Bronchial epithelial cell (primary cell): ENCODE measurements around the gene LSM11. TPM values are rescaled to one million over a fixed set of nuclear protein-coding genes. Genes with fewer than 3 reads are reported as not detected.

ENCODE experiments used
- DNase-seq: peaks from one replicate; pipeline ENCODE4 v3.0.0-alpha.2; 2010; ENCODE audit warnings: low read depth
- FAIRE-seq: peaks from 2 replicates; lab custom pipeline; 2011; peaks lifted over from hg19 to GRCh38; lab: Jason Lieb, UNC
- H3K27me3 ChIP-seq: 2 replicates; pipeline ENCODE4 v1.5.1; 2011; ENCODE audit warnings: low read length; ENCODE audit not compliant: control insufficient read depth, insufficient read depth
- H3K36me3 ChIP-seq: 2 replicates; pipeline ENCODE4 v1.5.1; 2011; ENCODE audit warnings: low read length; ENCODE audit not compliant: control insufficient read depth, insufficient read depth
- H3K4me3 ChIP-seq: 2 replicates; pipeline ENCODE4 v1.5.1; 2011; ENCODE audit warnings: mild to moderate bottlenecking, low read depth, low read length, control low read depth
- total RNA-seq: library from RNA; depleted of rRNA; stranded (reverse); fragments of >200 nt; gene quantifications from 2 replicates; pipeline ENCODE4 v1.2.1, GENCODE V29; 2014
- TF ChIP-seq, protein P1 (sequence below): IDR thresholded peaks from 2 replicates; pipeline ENCODE4 v1.5.1; 2011; ENCODE audit warnings: mild to moderate bottlenecking, moderate library complexity, low read length, control low read depth, inconsistent platforms; ENCODE audit not compliant: insufficient read depth, severe bottlenecking

The LSM11 gene
- total RNA-seq, 1 donor from 2014 or later: 4.5 TPM

DNA sequence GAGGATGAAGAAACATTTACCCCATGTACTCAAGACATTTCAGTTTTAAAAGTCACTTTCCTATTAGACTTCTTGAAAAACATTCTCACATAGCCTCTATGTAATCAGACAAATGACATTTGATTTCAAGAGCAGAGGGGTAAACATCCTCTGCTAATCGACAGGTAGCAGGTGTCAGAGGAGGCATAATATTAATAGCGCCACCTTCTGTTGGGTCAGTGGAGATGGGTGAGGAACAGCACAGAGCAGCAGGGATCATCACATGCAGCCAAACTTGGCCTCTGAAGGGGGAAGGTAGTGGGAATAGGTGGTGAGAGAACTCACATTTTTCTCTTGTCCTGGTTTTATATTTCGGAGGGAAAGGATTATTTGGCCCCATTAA lies 3.3 kb upstream of the LSM11 start:
- no peaks in the 10 kb centered on the region for H3K27me3 ChIP-seq
- TF ChIP-seq, protein P1, sequence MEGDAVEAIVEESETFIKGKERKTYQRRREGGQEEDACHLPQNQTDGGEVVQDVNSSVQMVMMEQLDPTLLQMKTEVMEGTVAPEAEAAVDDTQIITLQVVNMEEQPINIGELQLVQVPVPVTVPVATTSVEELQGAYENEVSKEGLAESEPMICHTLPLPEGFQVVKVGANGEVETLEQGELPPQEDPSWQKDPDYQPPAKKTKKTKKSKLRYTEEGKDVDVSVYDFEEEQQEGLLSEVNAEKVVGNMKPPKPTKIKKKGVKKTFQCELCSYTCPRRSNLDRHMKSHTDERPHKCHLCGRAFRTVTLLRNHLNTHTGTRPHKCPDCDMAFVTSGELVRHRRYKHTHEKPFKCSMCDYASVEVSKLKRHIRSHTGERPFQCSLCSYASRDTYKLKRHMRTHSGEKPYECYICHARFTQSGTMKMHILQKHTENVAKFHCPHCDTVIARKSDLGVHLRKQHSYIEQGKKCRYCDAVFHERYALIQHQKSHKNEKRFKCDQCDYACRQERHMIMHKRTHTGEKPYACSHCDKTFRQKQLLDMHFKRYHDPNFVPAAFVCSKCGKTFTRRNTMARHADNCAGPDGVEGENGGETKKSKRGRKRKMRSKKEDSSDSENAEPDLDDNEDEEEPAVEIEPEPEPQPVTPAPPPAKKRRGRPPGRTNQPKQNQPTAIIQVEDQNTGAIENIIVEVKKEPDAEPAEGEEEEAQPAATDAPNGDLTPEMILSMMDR: peak; percentile 61
- H3K4me3 ChIP-seq: no peak overlapping the region
- H3K36me3 ChIP-seq: peaks cover 5% of the 10 kb centered on the region
- FAIRE-seq: no peak
- peak; percentile 37 for DNase-seq

DNA sequence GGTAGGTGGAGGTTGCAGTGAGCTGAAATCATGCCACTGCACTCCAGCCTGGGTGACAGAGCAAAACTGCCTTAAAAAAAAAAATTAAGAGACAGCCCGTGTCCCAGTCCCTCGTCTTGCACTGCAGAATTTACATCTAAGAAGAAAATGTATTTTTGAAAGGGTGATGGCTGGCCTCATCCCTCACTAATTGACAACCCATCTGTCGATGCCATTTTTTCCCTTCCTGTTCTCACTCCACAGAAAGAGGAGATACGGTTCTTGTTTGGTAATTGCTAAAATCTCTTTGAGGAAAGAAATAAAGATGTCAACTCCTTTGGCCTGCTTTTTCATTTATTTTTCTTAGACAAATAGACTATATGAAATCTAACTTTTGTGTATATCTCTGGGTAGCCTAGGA lies 2.4 kb upstream of the LSM11 start:
- Histone ChIP-seq H3K4me3 (no peak overlapping the region), H3K27me3 (no peaks in the 10 kb centered on the region), H3K36me3 (peaks cover 4% of the 10 kb centered on the region)
- FAIRE-seq (no peak), DNase-seq (no peak)
- TF ChIP-seq, protein P1: no peak

DNA sequence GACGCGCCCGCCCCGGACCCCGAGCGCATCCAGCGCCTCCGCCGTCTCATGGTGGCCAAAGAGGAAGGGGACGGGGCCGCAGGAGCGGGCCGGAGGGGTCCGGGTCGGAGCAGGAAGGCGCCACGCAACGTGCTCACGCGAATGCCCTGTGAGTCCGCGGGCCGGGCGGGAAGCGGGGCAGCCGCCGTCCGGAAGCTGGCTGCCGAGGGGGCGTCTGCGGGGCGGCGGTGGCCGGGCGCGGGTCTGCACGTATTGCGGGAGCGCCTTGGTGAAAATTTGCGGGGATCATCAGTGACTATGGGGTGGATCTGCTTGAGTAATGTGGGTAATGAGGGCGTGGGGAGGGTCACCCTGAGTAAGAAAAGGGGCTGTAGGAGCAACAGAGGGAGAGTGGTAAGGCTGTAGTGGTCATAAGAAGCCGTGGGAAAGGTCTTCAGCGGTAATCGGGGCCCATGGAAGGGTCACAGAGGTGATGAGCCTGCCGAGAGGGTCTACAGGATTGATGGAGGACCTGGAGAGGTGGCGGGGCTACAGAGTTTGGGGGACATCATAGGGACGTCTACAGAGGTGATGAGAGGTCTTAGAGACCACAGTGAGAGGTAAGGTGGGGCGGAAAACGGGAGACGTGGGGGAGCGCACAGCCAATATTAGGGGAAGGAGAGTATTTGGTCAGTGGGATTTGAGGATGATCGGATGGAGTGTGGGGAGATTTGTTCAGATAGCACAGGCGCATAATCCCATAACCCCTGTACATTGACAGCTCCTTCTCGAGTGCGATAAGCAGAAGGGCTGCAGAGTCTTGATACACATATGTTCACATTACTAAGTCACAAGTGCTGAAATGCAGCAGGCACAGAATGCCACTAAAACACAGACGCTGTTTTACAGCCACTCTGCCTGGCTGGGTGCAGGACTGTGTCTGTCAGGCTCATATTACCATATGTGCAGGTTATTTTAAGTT lies 819 bp downstream of the LSM11 start:
- peaks cover under 1% of the 10 kb centered on the region for H3K36me3 ChIP-seq
- TF ChIP-seq, protein P1: no peak
- FAIRE-seq: no peak
- no peak for DNase-seq
- peak overlapping the region; percentile 73 for H3K4me3 ChIP-seq
- no peaks in the 10 kb centered on the region for H3K27me3 ChIP-seq

DNA sequence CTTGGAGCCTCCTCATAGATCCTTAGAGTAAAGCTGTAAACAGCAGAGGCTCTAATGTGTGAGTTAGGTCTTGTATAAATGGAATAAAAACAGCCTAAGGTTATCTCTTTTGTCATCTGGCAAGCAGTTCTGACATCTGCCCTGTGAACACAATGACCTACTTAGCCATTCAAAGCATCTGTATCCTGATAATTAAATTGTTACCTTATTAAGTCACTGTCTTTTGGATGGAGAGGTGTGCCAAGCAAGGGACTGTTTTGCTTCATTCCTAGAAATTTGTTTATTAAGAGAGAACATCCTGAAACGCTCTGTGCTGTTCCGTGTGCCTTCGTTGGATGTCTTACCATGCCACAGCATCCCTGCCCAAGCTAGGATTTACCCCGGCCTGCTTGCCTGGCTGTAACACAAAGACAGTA lies 1.5 kb downstream of the LSM11 start:
- FAIRE-seq (no peak), DNase-seq (no peak)
- H3K4me3 ChIP-seq: no peak overlapping the region
- no peaks in the 10 kb centered on the region for H3K27me3 ChIP-seq
- H3K36me3 ChIP-seq: no peaks in the 10 kb centered on the region
- TF ChIP-seq, protein P1: no peak

DNA sequence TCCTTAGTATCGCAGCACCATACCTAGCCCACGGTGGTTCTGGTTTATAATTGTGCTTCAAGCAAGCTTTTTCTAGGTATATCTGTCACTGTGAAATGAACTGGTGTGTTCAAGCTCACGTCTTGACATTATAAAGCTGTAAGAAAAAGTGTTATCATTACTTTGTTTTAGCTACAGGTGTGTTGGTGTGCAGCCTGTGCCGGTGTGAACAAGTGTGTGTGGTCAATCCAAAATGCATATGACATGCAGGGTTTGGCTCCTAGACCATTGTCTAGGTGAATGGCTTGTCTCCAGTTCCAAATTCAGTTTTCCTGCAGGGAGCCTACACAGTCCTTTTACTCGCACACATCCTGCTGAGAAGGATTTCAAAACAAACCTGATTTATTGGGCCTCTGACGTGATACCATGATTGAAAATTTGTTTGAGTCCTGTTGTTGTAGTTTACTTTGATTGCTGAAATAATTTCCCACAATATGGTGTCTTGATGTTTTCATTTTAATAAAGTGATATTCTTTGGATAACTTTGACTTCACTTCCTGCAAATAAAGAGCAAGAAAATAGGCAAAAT lies 3.7 kb downstream of the LSM11 start:
- Histone ChIP-seq H3K36me3 (no peaks in the 10 kb centered on the region), H3K27me3 (no peaks in the 10 kb centered on the region), H3K4me3 (no peak overlapping the region)
- DNase-seq: no peak
- FAIRE-seq: no peak
- TF ChIP-seq, protein P1: no peak
